Measurements from ENCODE around the gene PLD2.

The PLD2 gene

GRCh38 chr17:4789701-4789950, 17.3 kb upstream of the PLD2 start (continued):
- TF ChIP-seq SP7 (tag by site-specific recombination; IDR thresholded peaks at IDR 0.05) (peak; percentile 24; the same call in 1 of the 2 replicates), ZNF280D (tag by site-specific recombination; IDR thresholded peaks at IDR 0.05) (no peak), ZEB2 (tag by site-specific recombination; IDR thresholded peaks at IDR 0.05) (0 out of 2 replicates have a peak, but pooled peaks have one; percentile 24), INSM2 (tag by site-specific recombination; IDR thresholded peaks at IDR 0.05) (no peak), PATZ1 (tag by site-specific recombination; IDR thresholded peaks at IDR 0.05) (peak; percentile 58), SP2 (tag by site-specific recombination; IDR thresholded peaks at IDR 0.05) (peak; percentile 76), ZNF792 (tag by site-specific recombination; IDR thresholded peaks at IDR 0.05) (0 out of 2 replicates have a peak, but pooled peaks have one; percentile 8), PRDM10 (tag by site-specific recombination; IDR thresholded peaks at IDR 0.05) (peak; percentile 61), ZBTB17 (tag by site-specific recombination; IDR thresholded peaks at IDR 0.05) (peak; percentile 65), EGR2 (tag by site-specific recombination; IDR thresholded peaks at IDR 0.05; ENCODE audit: low read depth) (peak; percentile 62), ZNF341 (tag by site-specific recombination; IDR thresholded peaks at IDR 0.05; ENCODE audit: low read depth) (peak; percentile 96), ZNF473 (tag by site-specific recombination; IDR thresholded peaks at IDR 0.05) (no peak), ZNF223 (tag by site-specific recombination; IDR thresholded peaks at IDR 0.05) (no peak), GLIS2 (tag by site-specific recombination; IDR thresholded peaks at IDR 0.05) (peak; percentile 93), SP3 (tag by site-specific recombination; IDR thresholded peaks at IDR 0.05) (peak; percentile 75), KLF16 (tag by site-specific recombination; IDR thresholded peaks at IDR 0.05) (0 out of 2 replicates have a peak, but pooled peaks have one; percentile 43), ZFHX2 (tag by site-specific recombination; conservative IDR thresholded peaks at IDR 0.05) (peak; percentile 79), KLF9 (tag by site-specific recombination; IDR thresholded peaks at IDR 0.05; ENCODE audit: low read depth) (peak; percentile 60)

Data from HEK293 (cell line).